Dendritic cell treated with granulocyte-macrophage colony-stimulating factor and Interleukin-4, amounts not matched to agents 40 ng/mL and 50 ng/mL, for 4 days (primary cell): Measurements from ENCODE around the gene KRTAP10-7.
"Not testable (repeated sequence)": the region's sequence is repeated elsewhere in the genome, so short reads cannot be mapped to it uniquely, and the experiment has no call there.

Experiments used
- H3K27ac Mint-ChIP-seq: one replicate; pipeline ENCODE4 v1.8.0; 2022; ENCODE audit warnings: mild to moderate bottlenecking, mixed read lengths
- H3K27me3 Mint-ChIP-seq: one replicate; pipeline ENCODE4 v1.8.0; 2022; ENCODE audit warnings: mild to moderate bottlenecking, mixed read lengths
- H3K36me3 Mint-ChIP-seq: one replicate; pipeline ENCODE4 v1.8.0; 2022; ENCODE audit warnings: low read depth, mixed read lengths
- H3K4me1 Mint-ChIP-seq: one replicate; pipeline ENCODE4 v1.8.0; 2022; ENCODE audit warnings: low read depth, mixed read lengths
- H3K4me3 Mint-ChIP-seq: one replicate; pipeline ENCODE4 v1.8.0; 2022; ENCODE audit warnings: mild to moderate bottlenecking, moderate library complexity, mixed read lengths
- H3K9me3 Mint-ChIP-seq: one replicate; pipeline ENCODE4 v1.8.0; 2022; ENCODE audit warnings: mixed read lengths
- intact Hi-C: fragments of 100-400 bp; cut with micrococcal nuclease; formaldehyde crosslinking; loops from one replicate; pipeline ENCODE4 v1.15.0; 2022

KRTAP10-7 gene

GRCh38 chr21:44600118-44600978 lies at the start of gene KRTAP10-7:
Gene KRTAP10-7, plus strand, starts transcription at chr21:44600597. Its CDS starts 25 bp downstream, at chr21:44600622.
- H3K27ac Mint-ChIP-seq, H3K36me3 Mint-ChIP-seq, H3K4me3 Mint-ChIP-seq, H3K9me3 Mint-ChIP-seq, H3K4me1 Mint-ChIP-seq, intact Hi-C loops: not testable (repeated sequence)
- peaks cover 11% of the 10 kb centered on the region for H3K27me3 Mint-ChIP-seq

- H3K27ac Mint-ChIP-seq, result no peak overlapping the region
- peaks cover 64% of the 10 kb centered on the region for H3K27me3 Mint-ChIP-seq
- H3K4me1 Mint-ChIP-seq, result no peaks in the 10 kb centered on the region
Observed at GRCh38 chr21:44550807-44551206, 49.6 kb upstream of the KRTAP10-7 start.

GRCh38 chr21:44551340-44551961 lies 48.9 kb upstream of the KRTAP10-7 start, which contains the start of gene KRTAP10-2:
Gene KRTAP10-2, minus strand, starts transcription at chr21:44551505. Its CDS starts 47 bp downstream, at chr21:44551458.
- Mint-ChIP-seq H3K27me3 (peaks cover 65% of the 10 kb centered on the region), H3K4me3 (no peak within 1 kb of the TSS), H3K9me3 (peaks cover 13% of the 10 kb centered on the region), H3K27ac (no peak within 1 kb of the TSS), H3K36me3 (no peaks in the 10 kb centered on the region), H3K4me1 (no peaks in the 10 kb centered on the region)
- intact Hi-C loops, result no loop called here

More at GRCh38 chr21:44550807-44551206, 49.6 kb upstream of the KRTAP10-7 start:
- Mint-ChIP-seq H3K4me3 (no peak overlapping the region), H3K36me3 (no peaks in the 10 kb centered on the region), H3K9me3 (peaks cover 15% of the 10 kb centered on the region)
- intact Hi-C loops, result no loop called here

- intact Hi-C loops, result no loop called here
- H3K27me3 Mint-ChIP-seq, result peaks cover 58% of the 10 kb centered on the region
- peaks cover 6% of the 10 kb centered on the region for H3K9me3 Mint-ChIP-seq
- no peak overlapping the region for H3K4me3 Mint-ChIP-seq
- H3K36me3 Mint-ChIP-seq, result no peaks in the 10 kb centered on the region
- no peaks in the 10 kb centered on the region for H3K4me1 Mint-ChIP-seq
- H3K27ac Mint-ChIP-seq, result no peak overlapping the region
Observed at GRCh38 chr21:44552136-44552535, 48.3 kb upstream of the KRTAP10-7 start.

GRCh38 chr21:44552681-44553080 lies 47.7 kb upstream of the KRTAP10-7 start:
- Mint-ChIP-seq H3K4me3 (no peak overlapping the region), H3K27me3 (peaks cover 57% of the 10 kb centered on the region)

GRCh38 chr21:44555200-44555875 lies 45.1 kb upstream of the KRTAP10-7 start:
- Mint-ChIP-seq H3K4me3 (no peak overlapping the region), H3K27me3 (peaks cover 49% of the 10 kb centered on the region), H3K27ac (no peak overlapping the region), H3K4me1 (no peaks in the 10 kb centered on the region), H3K36me3 (no peaks in the 10 kb centered on the region), H3K9me3 (peaks cover 1% of the 10 kb centered on the region)
- intact Hi-C loops, result no loop called here

More at GRCh38 chr21:44552681-44553080, 47.7 kb upstream of the KRTAP10-7 start:
- Mint-ChIP-seq H3K4me1 (no peaks in the 10 kb centered on the region), H3K9me3 (peaks cover under 1% of the 10 kb centered on the region), H3K36me3 (no peaks in the 10 kb centered on the region), H3K27ac (no peak overlapping the region)
- intact Hi-C loops, result no loop called here

GRCh38 chr21:44556879-44557278 lies 43.5 kb upstream of the KRTAP10-7 start:
- H3K4me1 Mint-ChIP-seq, result no peaks in the 10 kb centered on the region
- no peaks in the 10 kb centered on the region for H3K36me3 Mint-ChIP-seq
- peaks cover 46% of the 10 kb centered on the region for H3K27me3 Mint-ChIP-seq
- no peak overlapping the region for H3K4me3 Mint-ChIP-seq
- H3K27ac Mint-ChIP-seq, result no peak overlapping the region
- intact Hi-C loops, result no loop called here
- H3K9me3 Mint-ChIP-seq, result peaks cover 10% of the 10 kb centered on the region

- Mint-ChIP-seq H3K4me3 (no peak overlapping the region), H3K27me3 (peaks cover 40% of the 10 kb centered on the region), H3K9me3 (peaks cover 18% of the 10 kb centered on the region), H3K27ac (no peak overlapping the region), H3K36me3 (no peaks in the 10 kb centered on the region), H3K4me1 (no peaks in the 10 kb centered on the region)
- intact Hi-C loops, result no loop called here
Observed at GRCh38 chr21:44557491-44558328, 42.7 kb upstream of the KRTAP10-7 start.

GRCh38 chr21:44558329-44558675 lies 42.1 kb upstream of the KRTAP10-7 start:
- H3K9me3 Mint-ChIP-seq, result peaks cover 19% of the 10 kb centered on the region

GRCh38 chr21:44558695-44559094 lies 41.7 kb upstream of the KRTAP10-7 start, which contains the start of gene KRTAP10-3:
Gene KRTAP10-3, minus strand, starts transcription at chr21:44558795. Its CDS starts 80 bp downstream, at chr21:44558715.
- Mint-ChIP-seq H3K4me3 (no peak within 1 kb of the TSS), H3K9me3 (peaks cover 19% of the 10 kb centered on the region), H3K4me1 (no peaks in the 10 kb centered on the region), H3K27me3 (peaks cover 36% of the 10 kb centered on the region), H3K27ac (no peak within 1 kb of the TSS), H3K36me3 (no peaks in the 10 kb centered on the region)
- intact Hi-C loops, result no loop called here

More at GRCh38 chr21:44558329-44558675, 42.1 kb upstream of the KRTAP10-7 start:
- intact Hi-C loops, H3K27ac Mint-ChIP-seq, H3K36me3 Mint-ChIP-seq, H3K4me3 Mint-ChIP-seq, H3K4me1 Mint-ChIP-seq: not testable (repeated sequence)
- H3K27me3 Mint-ChIP-seq, result peaks cover 37% of the 10 kb centered on the region

- peaks cover 19% of the 10 kb centered on the region for H3K9me3 Mint-ChIP-seq
- H3K27ac Mint-ChIP-seq, result no peak overlapping the region
- H3K4me1 Mint-ChIP-seq, result peaks cover 8% of the 10 kb centered on the region
- no peaks in the 10 kb centered on the region for H3K36me3 Mint-ChIP-seq
- H3K27me3 Mint-ChIP-seq, result peaks cover 21% of the 10 kb centered on the region
- intact Hi-C loops, result no loop called here
- H3K4me3 Mint-ChIP-seq, result no peak overlapping the region
Observed at GRCh38 chr21:44564099-44564498, 36.3 kb upstream of the KRTAP10-7 start.

GRCh38 chr21:44564886-44565598 lies 35.4 kb upstream of the KRTAP10-7 start:
- peak overlapping the region; percentile 73 for H3K27ac Mint-ChIP-seq
- H3K4me1 Mint-ChIP-seq, result peaks cover 8% of the 10 kb centered on the region
- H3K4me3 Mint-ChIP-seq, result no peak overlapping the region
- H3K36me3 Mint-ChIP-seq, result no peaks in the 10 kb centered on the region
- peaks cover 19% of the 10 kb centered on the region for H3K9me3 Mint-ChIP-seq
- intact Hi-C loops, result no loop called here
- peaks cover 20% of the 10 kb centered on the region for H3K27me3 Mint-ChIP-seq

- Mint-ChIP-seq H3K9me3 (peaks cover 9% of the 10 kb centered on the region), H3K4me1 (peaks cover 8% of the 10 kb centered on the region), H3K27ac (no peak overlapping the region), H3K4me3 (no peak overlapping the region), H3K36me3 (no peaks in the 10 kb centered on the region), H3K27me3 (peaks cover 15% of the 10 kb centered on the region)
- intact Hi-C loops, result no loop called here
Observed at GRCh38 chr21:44566403-44566802, 34.0 kb upstream of the KRTAP10-7 start.
